Choroid plexus epithelial cell (primary cell): Measurements from ENCODE around the gene RPS8.
"Not testable (repeated sequence)": the region's sequence is repeated elsewhere in the genome, so short reads cannot be mapped to it uniquely, and the experiment has no call there.

ENCODE experiments used
- DNase-seq: peaks from one replicate; pipeline ENCODE4 v3.0.0-alpha.2; 2010; ENCODE audit warnings: low read depth
- H3K4me3 ChIP-seq: 2 replicates; pipeline ENCODE4 v1.5.1; 2011; ENCODE audit warnings: low read depth, mild to moderate bottlenecking, control low read depth, low read length, moderate library complexity
- CTCF ChIP-seq: conservative IDR thresholded peaks from 2 replicates; pipeline ENCODE4 v1.5.1; 2011; ENCODE audit warnings: low read depth, mild to moderate bottlenecking, control low read depth, inconsistent platforms, low read length, moderate library complexity

The RPS8 gene

GRCh38 chr1:44819608-44820327 is 44.4 kb downstream of the RPS8 start:
- peak; percentile 94 for DNase-seq
- peak overlapping the region; percentile 61 for H3K4me3 ChIP-seq
- peak; percentile 8 for TF ChIP-seq CTCF

DNA sequence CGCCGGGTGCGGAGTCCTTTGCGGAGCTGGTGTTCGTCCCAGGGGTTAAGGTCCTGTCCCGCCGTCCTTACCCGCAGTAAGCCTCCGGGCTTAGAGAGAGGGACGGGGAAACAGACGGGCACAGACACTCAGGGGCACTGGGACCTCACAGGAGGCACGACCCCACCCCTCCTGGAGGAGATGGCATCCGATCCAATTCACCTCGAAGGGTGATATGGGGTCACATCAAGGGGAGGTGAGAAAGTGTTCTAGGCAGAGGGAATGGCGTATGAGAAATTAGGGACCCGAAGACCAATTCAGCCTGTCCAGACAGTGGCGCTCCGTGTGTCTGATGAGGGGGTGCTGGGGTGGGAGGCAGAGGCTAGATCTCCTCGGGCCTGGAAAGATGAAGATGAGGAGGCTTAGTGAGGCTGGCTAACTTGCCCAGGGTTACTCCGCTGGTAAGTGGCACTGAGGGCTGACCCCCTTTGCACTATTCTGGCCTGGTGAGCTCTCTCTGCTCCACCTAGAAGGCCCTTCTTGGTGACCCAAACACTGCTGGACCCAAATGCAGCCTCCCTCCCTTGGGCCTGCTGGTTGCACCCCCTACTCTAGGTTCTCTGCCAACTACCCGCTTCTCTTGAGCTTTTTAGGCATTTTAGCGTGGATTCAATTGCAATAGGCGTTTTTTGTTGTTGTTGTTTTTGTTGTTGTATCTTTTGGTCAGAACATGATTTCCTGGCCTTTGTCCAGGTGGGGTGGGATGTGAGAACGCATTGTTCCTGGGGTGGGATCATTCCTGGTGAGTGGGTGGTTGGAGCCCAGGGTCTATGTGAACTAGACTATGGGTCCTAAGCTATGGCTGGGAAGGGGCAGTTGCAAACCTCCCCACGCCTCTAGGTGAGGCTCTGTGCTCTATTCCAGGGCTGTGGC is 45.2 kb downstream of the RPS8 start:
- peak overlapping the region; percentile 61 for H3K4me3 ChIP-seq
- DNase-seq = no peak
- no peak for TF ChIP-seq CTCF

- DNase-seq = no peak
- no peak overlapping the region for H3K4me3 ChIP-seq
- TF ChIP-seq CTCF = no peak
Measured at GRCh38 chr1:44821240-44821715, 45.9 kb downstream of the RPS8 start.

DNA sequence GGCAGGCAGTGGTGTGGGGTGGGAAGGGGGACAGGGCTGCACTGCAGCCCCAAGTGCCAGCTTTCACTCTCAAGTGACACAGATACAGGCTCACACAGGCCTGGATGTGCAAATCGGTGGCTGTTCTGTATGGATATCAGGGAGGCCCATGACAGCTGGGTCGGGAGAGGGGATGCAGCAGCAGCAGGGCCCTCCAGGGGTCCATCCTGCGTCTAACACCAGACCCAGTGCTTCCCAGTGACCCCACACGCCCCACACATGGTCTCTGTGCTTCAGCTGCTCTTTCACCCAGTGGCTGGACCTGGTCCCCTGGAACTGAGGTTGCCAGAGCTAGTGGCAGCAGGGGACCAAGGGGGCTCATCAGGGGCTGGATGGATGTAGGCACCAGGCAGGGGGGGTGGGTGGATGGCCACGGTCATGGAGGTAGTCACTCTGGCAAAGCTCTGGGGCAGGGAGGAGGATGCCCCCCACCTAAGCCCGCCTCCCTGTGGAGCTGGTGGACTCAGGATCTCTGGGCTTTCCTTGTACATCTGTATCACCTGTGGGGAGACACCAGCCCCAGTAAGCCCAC is 46.9 kb downstream of the RPS8 start:
- DNase-seq = no peak
- no peak overlapping the region for H3K4me3 ChIP-seq
- no peak for TF ChIP-seq CTCF

GRCh38 chr1:44822981-44823451 is 47.7 kb downstream of the RPS8 start:
- DNase-seq = no peak
- TF ChIP-seq CTCF = no peak
- H3K4me3 ChIP-seq = no peak overlapping the region

GRCh38 chr1:44824392-44824791 is 49.1 kb downstream of the RPS8 start:
- H3K4me3 ChIP-seq = not testable (repeated sequence)

More at GRCh38 chr1:44824392-44824791, 49.1 kb downstream of the RPS8 start:
- not testable (repeated sequence) for DNase-seq
